GM21360 (cell line): ENCODE results near the gene NMNAT1.
"Not testable (repeated sequence)": the region's sequence is repeated elsewhere in the genome, so short reads cannot be mapped to it uniquely, and the experiment has no call there.

Experiments used
- ATAC-seq: cut with Tn5 transposase; IDR thresholded peaks from one replicate; pipeline ENCODE4 v1.9.1; 2021; ENCODE audit warnings: mild to moderate bottlenecking, moderate library complexity; ENCODE audit not compliant: unreplicated experiment

The NMNAT1 gene

GRCh38 chr1:10014016-10014415 is 70.7 kb downstream of the NMNAT1 start:
- no peak for ATAC-seq

GRCh38 chr1:10019561-10019960 is 76.3 kb downstream of the NMNAT1 start:
- no peak for ATAC-seq

GRCh38 chr1:10020086-10020485 is 76.8 kb downstream of the NMNAT1 start:
- ATAC-seq, result no peak

- not testable (repeated sequence) for ATAC-seq
Measured at GRCh38 chr1:10020678-10021077, 77.4 kb downstream of the NMNAT1 start.

GRCh38 chr1:10021992-10022391 is 78.7 kb downstream of the NMNAT1 start:
- not testable (repeated sequence) for ATAC-seq

GRCh38 chr1:10022656-10023055 is 79.4 kb downstream of the NMNAT1 start:
- ATAC-seq, result no peak

GRCh38 chr1:10025354-10025753 is 82.1 kb downstream of the NMNAT1 start:
- no peak for ATAC-seq

GRCh38 chr1:10027027-10027426 is 83.8 kb downstream of the NMNAT1 start:
- ATAC-seq, result no peak

- not testable (repeated sequence) for ATAC-seq
Measured at GRCh38 chr1:10028956-10029500, 85.8 kb downstream of the NMNAT1 start.

- no peak for ATAC-seq
Measured at GRCh38 chr1:10031461-10031860, 88.2 kb downstream of the NMNAT1 start.

- ATAC-seq, result peak; percentile 96
Measured at GRCh38 chr1:10032590-10033358, 89.5 kb downstream of the NMNAT1 start, which contains the start of gene UBE4B. UBE4B (plus strand) TSS chr1:10032958; CDS start chr1:10033671, 713 bp downstream.

GRCh38 chr1:10033359-10033845 is 90.1 kb downstream of the NMNAT1 start:
- ATAC-seq, result peak; percentile 12
